Sciatic nerve (tissue), 2 donors: ENCODE results near the gene SHTN1. TPM values are rescaled to one million over a fixed set of nuclear protein-coding genes. Genes with fewer than 3 reads are reported as not detected.
A peak's percentile ranks its signal among the peaks of the same experiment; 100 is the strongest.

Experiments
- ATAC-seq: fragments of 200-7000 bp; cut with Tn5 transposase; one replicate; pipeline ENCODE4 v1.9.1; 2020; ENCODE audit warnings: mild to moderate bottlenecking, moderate library complexity
- DNase-seq: peaks from one replicate; pipeline ENCODE4 v3.0.0-alpha.2; 2020; ENCODE audit warnings: low spot score
- intact Hi-C: fragments of 100-400 bp; cut with DNase I; formaldehyde crosslinking; loops from one replicate; pipeline ENCODE4 v1.14.2; 2022
- total RNA-seq: library from RNA; stranded (reverse); fragmentation: NEBNext Ultra II Directional; extraction: Animal tissue kit (Norgen Biotek cat#: 25700); gene quantifications from one replicate; pipeline ENCODE4 v1.2.1, GENCODE V29; 2021
- donor health status: DM: no; HTN: no; CAD: no.
- donor health status: DM: no; HTN: no; CAD: no.

SHTN1 gene
- total RNA-seq, 1 donor from 2014 or later = 23.2 TPM

DNA sequence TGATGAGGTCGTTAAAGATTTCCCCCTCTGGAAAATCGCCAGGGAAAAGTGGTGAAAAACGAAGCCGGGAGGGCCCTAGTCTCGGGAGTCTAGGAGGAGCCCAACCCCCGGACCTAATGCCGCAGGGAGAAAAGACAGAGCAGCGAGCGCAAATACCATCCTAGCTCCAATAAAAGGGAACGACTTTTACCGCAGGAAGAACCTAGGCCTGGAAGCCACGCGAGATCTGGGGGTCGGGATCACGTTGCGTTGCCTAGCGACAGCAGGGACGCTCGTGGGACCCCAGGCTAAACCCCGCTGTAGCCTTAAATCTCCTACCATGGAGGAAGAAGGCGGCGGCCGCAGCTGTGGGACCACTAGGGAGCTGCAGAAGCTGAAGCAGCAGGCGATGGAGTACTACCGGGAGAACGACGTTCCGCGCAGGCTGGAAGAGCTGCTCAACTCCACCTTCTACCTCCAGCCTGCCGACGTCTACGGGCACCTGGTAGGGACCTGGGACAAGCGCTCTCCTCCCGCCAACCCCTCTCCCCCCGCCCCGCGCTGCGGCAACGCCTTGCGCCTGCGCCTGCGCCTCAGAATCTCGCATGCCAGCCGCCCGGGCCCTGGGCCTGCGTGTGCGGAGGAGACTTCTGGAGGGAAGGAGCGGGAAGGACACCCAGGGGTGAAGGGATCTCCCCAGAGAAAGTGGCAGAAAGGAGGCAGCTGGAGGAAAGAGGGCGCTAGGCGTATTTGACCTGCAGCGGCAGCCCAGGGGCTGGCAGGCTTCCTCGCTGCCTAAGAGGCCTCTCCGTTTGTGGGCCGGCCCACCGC lies 155.5 kb downstream of the SHTN1 start, which contains the start of gene ENO4:
TSS of gene ENO4 (plus strand) at position 252 of the 810 bp plus-strand sequence. CDS start at position 320, 68 bp downstream.
- peak; percentile 89 for ATAC-seq
- peak; percentile 83 for DNase-seq
- intact Hi-C loops = no loop called here

- DNase-seq (no peak), ATAC-seq (peak; percentile 44)
- intact Hi-C loops = no loop called here
These were observed 156.1 kb downstream of the SHTN1 start for GRCh38 chr10:116848944-116849247.

GRCh38 chr10:116848032-116848943 lies 156.7 kb downstream of the SHTN1 start:
- intact Hi-C loops = no loop called here
- ATAC-seq (no peak), DNase-seq (no peak)

GRCh38 chr10:116845823-116846222 lies 159.2 kb downstream of the SHTN1 start:
- intact Hi-C loops = no loop called here
- DNase-seq (no peak), ATAC-seq (no peak)

- intact Hi-C loops = no loop called here
- DNase-seq (no peak), ATAC-seq (no peak)
These were observed 164.5 kb downstream of the SHTN1 start for GRCh38 chr10:116840389-116841075.

DNA sequence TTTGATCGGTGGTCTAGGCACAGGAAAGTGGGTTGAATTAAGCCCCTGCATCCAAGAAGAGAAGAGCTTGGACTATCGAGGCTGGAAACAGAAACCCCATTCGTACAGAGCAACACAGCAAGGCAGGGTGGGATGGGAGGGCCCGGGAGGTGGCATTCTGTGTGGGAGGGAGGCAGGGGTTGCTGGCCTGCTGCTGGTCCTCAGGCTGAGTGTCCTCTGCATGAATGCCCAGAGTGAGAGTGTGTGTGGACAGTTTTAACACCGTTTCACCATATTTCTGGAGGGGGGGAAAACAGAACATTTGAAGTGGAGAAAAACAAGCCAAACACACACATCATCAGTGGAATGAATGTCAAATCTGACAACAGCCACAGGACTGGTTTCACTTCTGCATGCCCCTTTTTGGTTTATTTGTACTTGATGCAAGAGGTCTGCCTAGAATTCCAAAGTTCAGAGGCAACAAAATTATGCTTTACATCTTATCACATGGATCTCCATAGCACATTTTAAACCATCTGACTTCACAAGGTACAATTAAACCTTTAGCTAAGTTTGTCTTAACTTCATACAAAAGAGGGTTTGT lies 166.8 kb downstream of the SHTN1 start:
- intact Hi-C loops = no loop called here
- DNase-seq (no peak), ATAC-seq (no peak)

- no peak for DNase-seq
- ATAC-seq = no peak
- intact Hi-C loops = no loop called here
These were observed 168.0 kb downstream of the SHTN1 start for GRCh38 chr10:116836902-116837523.

- intact Hi-C loops = no loop called here
- ATAC-seq (no peak), DNase-seq (no peak)
These were observed 168.9 kb downstream of the SHTN1 start for GRCh38 chr10:116836083-116836482.

GRCh38 chr10:116835658-116836057 lies 169.3 kb downstream of the SHTN1 start:
- intact Hi-C loops = no loop called here
- ATAC-seq = no peak

GRCh38 chr10:116833986-116834985 lies 170.7 kb downstream of the SHTN1 start:
- DNase-seq (no peak), ATAC-seq (no peak)
- intact Hi-C loops = no loop called here

More at GRCh38 chr10:116835658-116836057, 169.3 kb downstream of the SHTN1 start:
- DNase-seq = no peak

GRCh38 chr10:116831790-116832189 lies 173.2 kb downstream of the SHTN1 start:
- DNase-seq (no peak), ATAC-seq (no peak)
- intact Hi-C loops = no loop called here

Other genes starting within 250 kb of the SHTN1 start
- gene ENO4, start 155.7 kb downstream of the SHTN1 start, total RNA-seq = 1.2 TPM
- gene VAX1, start 133.1 kb upstream of the SHTN1 start, total RNA-seq = not detected
- gene KCNK18, start 192.3 kb upstream of the SHTN1 start, total RNA-seq = not detected
- 1.2 TPM for gene SLC18A2, start 235.9 kb upstream of the SHTN1 start, total RNA-seq